HEK293 (cell line): ENCODE results near the gene MAD2L2.

Source experiments
- CTCF ChIA-PET: fragments of 350-600 bp; formaldehyde crosslinking; extraction: SDS; loops from one replicate; lab custom pipeline; 2021; ENCODE audit warnings: antibody characterized with exemption; lab: Yijun Ruan, JAX
- POLR2A ChIA-PET: fragments of 300-600 bp; formaldehyde crosslinking; extraction: SDS; loops from one replicate; lab custom pipeline; 2020; ENCODE audit warnings: antibody characterized with exemption, inconsistent platforms; lab: Yijun Ruan, JAX
- H3K27ac ChIP-seq: fragments of 200-500 bp; sonication (Bioruptor generic); 2 replicates; pipeline ENCODE4 v1.5.1; 2014; ENCODE audit warnings: low read depth, low read length, control low read depth, inconsistent platforms; ENCODE audit errors: extremely low read depth
- H3K36me3 ChIP-seq, 2 experiments: fragments of 200-500 bp in 1 of 2; sonication (Bioruptor generic) in 1 of 2; 1 replicate in 1 of 2; 2 replicates in 1 of 2; pipeline ENCODE4 v1.5.1; 2014 to 2017; ENCODE audit warnings: inconsistent platforms in 2 of 2, low read length in 2 of 2; ENCODE audit not compliant: control insufficient read depth in 2 of 2, insufficient read depth in 1 of 2
- H3K4me1 ChIP-seq: fragments of 200-500 bp; sonication (Bioruptor generic); 2 replicates; pipeline ENCODE4 v1.5.1; 2014; ENCODE audit warnings: mild to moderate bottlenecking, low read length, inconsistent platforms; ENCODE audit not compliant: control insufficient read depth, insufficient read depth
- H3K4me3 ChIP-seq: 2 replicates; pipeline ENCODE4 v1.5.1; 2011; ENCODE audit warnings: low read depth, mild to moderate bottlenecking, control low read depth, low read length, moderate library complexity
- H3K9me3 ChIP-seq: fragments of 200-500 bp; sonication (Bioruptor generic); 2 replicates; pipeline ENCODE4 v1.5.1; 2014; ENCODE audit warnings: low read depth, low read length, inconsistent platforms; ENCODE audit not compliant: control insufficient read depth, insufficient read depth
- BCL6B ChIP-seq: fragments of 450-650 bp; formaldehyde crosslinking; IDR thresholded peaks from 2 replicates; pipeline ENCODE4 v1.5.1; 2017; ENCODE audit warnings: missing biosample characterization, missing genetic modification characterization
- KLF17 ChIP-seq: fragments of 450-650 bp; formaldehyde crosslinking; IDR thresholded peaks from 2 replicates; pipeline ENCODE4 v1.5.1; 2016; ENCODE audit warnings: missing biosample characterization, missing genetic modification characterization
- KLF9 ChIP-seq: fragments of 450-650 bp; formaldehyde crosslinking; IDR thresholded peaks from 2 replicates; pipeline ENCODE4 v1.5.1; 2016; ENCODE audit warnings: missing biosample characterization, missing genetic modification characterization, low read depth
- MZF1 ChIP-seq: fragments of 450-650 bp; formaldehyde crosslinking; IDR thresholded peaks from 2 replicates; pipeline ENCODE4 v1.5.1; 2017; ENCODE audit warnings: missing biosample characterization, missing genetic modification characterization, borderline replicate concordance
- SETDB1 ChIP-seq: IDR thresholded peaks from one replicate; pipeline ENCODE4 v1.6.1; 2017; ENCODE audit warnings: mild to moderate bottlenecking, low read length, moderate library complexity, mixed read lengths; ENCODE audit not compliant: insufficient read length
- YY2 ChIP-seq: fragments of 450-650 bp; formaldehyde crosslinking; IDR thresholded peaks from 2 replicates; pipeline ENCODE4 v1.5.1; 2016; ENCODE audit warnings: missing biosample characterization, missing genetic modification characterization
- ZBTB26 ChIP-seq: fragments of 450-650 bp; formaldehyde crosslinking; optimal IDR thresholded peaks from 2 replicates; pipeline ENCODE3; 2016; ENCODE audit warnings: missing biosample characterization, mild to moderate bottlenecking, missing genetic modification characterization
- ZBTB6 ChIP-seq: fragments of 450-650 bp; formaldehyde crosslinking; IDR thresholded peaks from 2 replicates; pipeline ENCODE4 v1.5.1; 2017; ENCODE audit warnings: missing biosample characterization, missing genetic modification characterization
- ZFP41 ChIP-seq: fragments of 450-650 bp; formaldehyde crosslinking; IDR thresholded peaks from 2 replicates; pipeline ENCODE4 v1.5.1; 2016; ENCODE audit warnings: missing biosample characterization, missing genetic modification characterization, borderline replicate concordance
- ZNF146 ChIP-seq: fragments of 450-650 bp; formaldehyde crosslinking; IDR thresholded peaks from 2 replicates; pipeline ENCODE4 v1.5.1; 2016; ENCODE audit warnings: missing biosample characterization, missing genetic modification characterization
- ZNF157 ChIP-seq: fragments of 450-650 bp; formaldehyde crosslinking; IDR thresholded peaks from 2 replicates; pipeline ENCODE4 v1.5.1; 2016; ENCODE audit warnings: missing biosample characterization, missing genetic modification characterization
- ZNF174 ChIP-seq: fragments of 450-650 bp; formaldehyde crosslinking; IDR thresholded peaks from 2 replicates; pipeline ENCODE4 v1.5.0; 2017; ENCODE audit warnings: missing biosample characterization, mild to moderate bottlenecking, missing genetic modification characterization
- ZNF214 ChIP-seq: fragments of 450-650 bp; formaldehyde crosslinking; IDR thresholded peaks from 2 replicates; pipeline ENCODE4 v1.5.1; 2017; ENCODE audit warnings: missing biosample characterization, mild to moderate bottlenecking, missing genetic modification characterization, borderline replicate concordance
- ZNF221 ChIP-seq: fragments of 450-650 bp; formaldehyde crosslinking; IDR thresholded peaks from 2 replicates; pipeline ENCODE4 v1.5.1; 2017; ENCODE audit warnings: missing biosample characterization, missing genetic modification characterization, borderline replicate concordance
- ZNF24 ChIP-seq: fragments of 450-650 bp; formaldehyde crosslinking; IDR thresholded peaks from 2 replicates; pipeline ENCODE4 v1.5.1; 2016; ENCODE audit warnings: missing biosample characterization, missing genetic modification characterization
- ZNF274 ChIP-seq, 2 experiments: fragments of 200-500 bp in 1 of 2; fragments of 450-650 bp in 1 of 2; sonication (Bioruptor generic) in 1 of 2; formaldehyde crosslinking in 1 of 2; IDR thresholded peaks; 2 replicates each; pipeline versions ENCODE4 v1.5.1 to v1.6.1; 2014 to 2016; ENCODE audit warnings: borderline replicate concordance in 1 of 2, inconsistent platforms in 1 of 2, low read length in 1 of 2, missing biosample characterization in 1 of 2, missing genetic modification characterization in 1 of 2
- ZNF280D ChIP-seq: fragments of 450-650 bp; formaldehyde crosslinking; IDR thresholded peaks from 2 replicates; pipeline ENCODE4 v1.5.1; 2016; ENCODE audit warnings: missing biosample characterization, missing genetic modification characterization
- ZNF292 ChIP-seq: fragments of 450-650 bp; formaldehyde crosslinking; IDR thresholded peaks from 2 replicates; pipeline ENCODE4 v1.5.1; 2016; ENCODE audit warnings: low read depth, missing biosample characterization, missing genetic modification characterization, borderline replicate concordance
- ZNF354C ChIP-seq: fragments of 450-650 bp; formaldehyde crosslinking; IDR thresholded peaks from 2 replicates; pipeline ENCODE4 v1.5.1; 2016; ENCODE audit warnings: missing biosample characterization, missing genetic modification characterization, low read depth, borderline replicate concordance
- ZNF544 ChIP-seq: fragments of 450-650 bp; formaldehyde crosslinking; IDR thresholded peaks from 2 replicates; pipeline ENCODE4 v1.5.0; 2017; ENCODE audit warnings: missing biosample characterization, missing genetic modification characterization
- ZNF621 ChIP-seq: fragments of 450-650 bp; formaldehyde crosslinking; IDR thresholded peaks from 2 replicates; pipeline ENCODE4 v1.5.1; 2017; ENCODE audit warnings: missing biosample characterization, missing genetic modification characterization
- ZNF670 ChIP-seq: fragments of 450-650 bp; formaldehyde crosslinking; IDR thresholded peaks from 2 replicates; pipeline ENCODE4 v1.5.1; 2016; ENCODE audit warnings: missing biosample characterization, missing genetic modification characterization, low read depth
- ZNF785 ChIP-seq: fragments of 450-650 bp; formaldehyde crosslinking; IDR thresholded peaks from 2 replicates; pipeline ENCODE4 v1.5.1; 2016; ENCODE audit warnings: missing biosample characterization, missing genetic modification characterization
- ZSCAN16 ChIP-seq: fragments of 450-650 bp; formaldehyde crosslinking; IDR thresholded peaks from 2 replicates; pipeline ENCODE4 v1.5.1; 2016; ENCODE audit warnings: missing biosample characterization, missing genetic modification characterization

MAD2L2 gene

GRCh38 chr1:11701551-11701961 is 20.6 kb upstream of the MAD2L2 start:
- Histone ChIP-seq H3K4me1 (no peaks in the 10 kb centered on the region), H3K9me3 (no peaks in the 10 kb centered on the region), H3K4me3 (no peak overlapping the region), H3K27ac (no peak overlapping the region), H3K36me3 (no peaks in the 10 kb centered on the region)
- POLR2A ChIA-PET, result no interaction called here
- TF ChIP-seq YY2 (tag by site-specific recombination), result no peak
- TF ChIP-seq ZNF157, result no peak
- no peak for TF ChIP-seq ZNF274 (IDR thresholded peaks at IDR 0.05; ENCODE audit: low read length)
- no peak for TF ChIP-seq ZNF274 (tag by site-specific recombination; IDR thresholded peaks at IDR 0.05; ENCODE audit: borderline replicate concordance)
- TF ChIP-seq ZNF621 (tag by site-specific recombination), result no peak
- TF ChIP-seq ZNF544 (tag by site-specific recombination), result no peak
- TF ChIP-seq ZNF174 (tag by site-specific recombination), result no peak
- TF ChIP-seq ZNF214 (tag by site-specific recombination), result no peak
- no peak for TF ChIP-seq BCL6B (tag by site-specific recombination)
- TF ChIP-seq ZNF292 (tag by site-specific recombination), result no peak
- TF ChIP-seq ZNF24 (tag by site-specific recombination), result no peak
- no peak for TF ChIP-seq ZNF670 (tag by site-specific recombination)
- no peak for TF ChIP-seq KLF17 (tag by site-specific recombination)
- no peak for TF ChIP-seq ZFP41 (tag by site-specific recombination)
- CTCF ChIA-PET, result no interaction called here

GRCh38 chr1:11700601-11701467 is 19.9 kb upstream of the MAD2L2 start:
- H3K4me3 ChIP-seq, result no peak overlapping the region
- ChIA-PET CTCF (interaction anchor here (0.8 to 1.4 kb wide), 4 partner anchors 10 to 57 kb away, joined by 3 to 10 read pairs (median 4); no protein-coding TSS in a partner anchor), POLR2A (no interaction called here)
- H3K4me1 ChIP-seq, result no peaks in the 10 kb centered on the region
- H3K27ac ChIP-seq, result no peak overlapping the region
- H3K9me3 ChIP-seq, result no peaks in the 10 kb centered on the region
- no peaks in the 10 kb centered on the region for H3K36me3 ChIP-seq
- no peak for TF ChIP-seq ZSCAN16 (tag by site-specific recombination)
- TF ChIP-seq ZNF354C, result no peak
- no peak for TF ChIP-seq ZNF280D (tag by site-specific recombination)
- no peak for TF ChIP-seq SETDB1
- peak; percentile 9 for TF ChIP-seq ZBTB26 (tag by site-specific recombination)
- TF ChIP-seq ZNF785 (tag by site-specific recombination), result no peak
- TF ChIP-seq ZNF146 (tag by site-specific recombination), result no peak
- no peak for TF ChIP-seq MZF1 (tag by site-specific recombination)
- TF ChIP-seq ZBTB6 (tag by site-specific recombination), result no peak
- no peak for TF ChIP-seq KLF9
- TF ChIP-seq ZNF221 (tag by site-specific recombination), result no peak
